ENCODE data around the gene SULT6B1. TPM values are rescaled to one million over a fixed set of nuclear protein-coding genes. Genes with fewer than 3 reads are reported as not detected.

Gene SULT6B1
- total RNA-seq, 4 donors from 2014 or later: not detected

DNA sequence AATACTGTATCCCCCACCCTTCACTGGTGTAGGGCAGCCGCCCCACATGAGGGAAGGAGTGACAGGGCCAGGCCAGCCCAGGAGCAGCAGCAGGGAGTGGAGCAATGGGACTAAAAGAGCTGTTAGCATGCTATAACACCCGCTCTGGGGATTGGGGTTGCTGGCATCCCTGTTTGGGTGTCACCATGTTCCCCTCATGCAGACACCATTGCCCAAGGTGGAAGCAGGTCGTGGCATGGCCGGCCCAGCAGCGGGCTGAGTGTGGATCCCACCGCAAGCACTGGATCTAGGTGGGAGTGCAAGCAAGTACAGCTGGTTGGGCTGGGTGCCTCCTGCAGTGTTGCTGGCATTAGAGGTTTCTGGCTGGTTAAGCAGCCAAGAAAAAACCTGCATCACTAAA, 3.3 kb upstream of the SULT6B1 start:
- no peaks in the 10 kb centered on the region for H3K9me3 ChIP-seq
- H3K4me3 ChIP-seq: no peak overlapping the region
- no peaks in the 10 kb centered on the region for H3K36me3 ChIP-seq
- TF ChIP-seq POLR2A (IDR thresholded peaks at IDR 0.05): no peak
- TF ChIP-seq, protein P1, sequence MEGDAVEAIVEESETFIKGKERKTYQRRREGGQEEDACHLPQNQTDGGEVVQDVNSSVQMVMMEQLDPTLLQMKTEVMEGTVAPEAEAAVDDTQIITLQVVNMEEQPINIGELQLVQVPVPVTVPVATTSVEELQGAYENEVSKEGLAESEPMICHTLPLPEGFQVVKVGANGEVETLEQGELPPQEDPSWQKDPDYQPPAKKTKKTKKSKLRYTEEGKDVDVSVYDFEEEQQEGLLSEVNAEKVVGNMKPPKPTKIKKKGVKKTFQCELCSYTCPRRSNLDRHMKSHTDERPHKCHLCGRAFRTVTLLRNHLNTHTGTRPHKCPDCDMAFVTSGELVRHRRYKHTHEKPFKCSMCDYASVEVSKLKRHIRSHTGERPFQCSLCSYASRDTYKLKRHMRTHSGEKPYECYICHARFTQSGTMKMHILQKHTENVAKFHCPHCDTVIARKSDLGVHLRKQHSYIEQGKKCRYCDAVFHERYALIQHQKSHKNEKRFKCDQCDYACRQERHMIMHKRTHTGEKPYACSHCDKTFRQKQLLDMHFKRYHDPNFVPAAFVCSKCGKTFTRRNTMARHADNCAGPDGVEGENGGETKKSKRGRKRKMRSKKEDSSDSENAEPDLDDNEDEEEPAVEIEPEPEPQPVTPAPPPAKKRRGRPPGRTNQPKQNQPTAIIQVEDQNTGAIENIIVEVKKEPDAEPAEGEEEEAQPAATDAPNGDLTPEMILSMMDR (IDR thresholded peaks at IDR 0.05): no peak
- TF ChIP-seq POLR2AphosphoS5 (IDR thresholded peaks at IDR 0.05): no peak
- TF ChIP-seq EP300 (IDR thresholded peaks at IDR 0.05): no peak
- DNase-seq (ENCODE audit: low spot score in 2 of 2): no peak
- peaks cover 20% of the 10 kb centered on the region for H3K4me1 ChIP-seq
- H3K27ac ChIP-seq: no peak overlapping the region
- 80% methylated on average over 4 of the region's 6 CpGs for WGBS
- no peaks in the 10 kb centered on the region for H3K27me3 ChIP-seq

DNA sequence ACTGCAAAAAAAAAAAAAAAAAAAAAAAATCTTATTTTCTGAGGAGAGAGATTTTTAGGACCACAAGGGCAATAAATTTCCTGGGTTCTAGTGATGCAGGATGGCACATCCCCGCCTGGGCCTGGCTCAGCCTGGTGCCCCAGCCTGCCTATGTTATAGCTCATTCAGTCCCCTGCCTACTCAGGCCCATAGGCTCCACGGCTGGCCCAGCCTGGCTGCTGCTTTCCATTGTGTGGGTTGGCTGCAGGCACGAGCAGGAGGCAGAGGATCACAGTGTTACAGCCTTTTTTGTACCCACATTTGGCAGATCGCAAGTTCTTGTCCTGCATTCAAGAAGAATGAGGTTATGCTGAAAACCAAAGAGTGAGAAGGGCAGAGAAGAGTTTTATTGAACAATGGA, 2.8 kb upstream of the SULT6B1 start:
- H3K27ac ChIP-seq: no peak overlapping the region
- 75% methylated on average over 4 of the region's 4 CpGs for WGBS
- TF ChIP-seq, protein P1 (IDR thresholded peaks at IDR 0.05): no peak
- TF ChIP-seq POLR2A (IDR thresholded peaks at IDR 0.05) (no peak), EP300 (IDR thresholded peaks at IDR 0.05) (no peak), POLR2AphosphoS5 (IDR thresholded peaks at IDR 0.05) (no peak)

DNA sequence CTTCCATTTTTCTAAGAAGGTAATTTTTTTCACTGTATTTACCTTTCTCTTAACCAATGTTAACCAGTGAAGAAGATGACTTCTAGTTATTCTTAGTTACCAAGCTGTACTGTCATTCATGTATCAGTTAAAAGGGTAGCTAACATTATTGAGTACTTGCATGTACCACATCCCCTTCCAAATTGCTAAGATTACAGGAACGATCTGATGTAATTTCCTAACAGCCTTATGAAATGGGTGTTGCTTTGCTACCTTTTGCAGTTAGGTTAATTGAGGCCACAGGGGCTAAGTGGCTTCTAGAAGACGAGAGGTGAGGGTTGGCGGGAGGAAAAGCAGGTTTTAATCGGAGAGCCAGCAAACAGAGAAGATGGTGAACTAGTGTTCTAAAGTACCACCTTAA, 1.8 kb upstream of the SULT6B1 start:
- no peak for DNase-seq (ENCODE audit: low spot score in 2 of 2)
- no peak overlapping the region for H3K27ac ChIP-seq
- WGBS: 72% methylated on average over 4 of the region's 4 CpGs
- no peaks in the 10 kb centered on the region for H3K36me3 ChIP-seq
- H3K9me3 ChIP-seq: no peaks in the 10 kb centered on the region
- peaks cover 14% of the 10 kb centered on the region for H3K4me1 ChIP-seq
- no peak overlapping the region for H3K4me3 ChIP-seq
- TF ChIP-seq POLR2AphosphoS5 (IDR thresholded peaks at IDR 0.05): no peak
- H3K27me3 ChIP-seq: no peaks in the 10 kb centered on the region

More for the DNA sequence above, 2.8 kb upstream of the SULT6B1 start:
- Histone ChIP-seq H3K4me1 (peaks cover 17% of the 10 kb centered on the region), H3K36me3 (no peaks in the 10 kb centered on the region), H3K4me3 (no peak overlapping the region), H3K9me3 (no peaks in the 10 kb centered on the region), H3K27me3 (no peaks in the 10 kb centered on the region)
- DNase-seq (ENCODE audit: low spot score in 2 of 2): no peak

DNA sequence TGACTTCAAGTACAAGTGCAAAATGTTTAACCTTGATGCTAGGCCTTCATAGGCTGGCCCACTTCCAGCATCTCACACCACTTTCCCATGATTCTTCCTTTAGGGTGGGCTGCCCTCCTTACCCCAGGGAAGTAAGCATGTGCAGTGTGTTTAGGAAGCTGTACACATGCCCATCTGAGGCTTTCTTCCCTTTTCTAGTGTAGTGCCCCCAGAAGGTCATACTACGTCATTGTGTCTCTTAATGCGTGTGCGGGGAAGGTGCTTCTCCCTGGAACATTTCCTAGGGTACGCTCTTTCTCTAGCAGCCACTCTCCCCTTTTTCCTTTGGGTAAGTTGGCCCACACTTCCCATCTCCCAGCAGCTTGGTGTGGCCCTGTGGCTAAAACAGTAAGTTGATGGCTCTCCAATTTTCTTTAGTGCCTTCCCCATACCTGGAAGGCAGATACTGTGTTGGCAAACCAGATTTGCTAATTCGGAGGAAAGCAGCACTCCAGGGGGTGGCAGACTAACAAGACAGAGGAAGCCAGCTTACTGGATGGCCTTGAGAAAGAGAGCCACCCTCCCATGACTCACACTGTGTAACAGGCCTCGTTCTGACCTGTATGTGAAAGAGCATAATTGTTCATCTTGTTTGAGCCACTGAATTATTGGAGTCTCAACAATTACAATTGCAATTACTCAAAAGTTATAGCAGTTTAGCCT, 1.1 kb upstream of the SULT6B1 start:
- no peaks in the 10 kb centered on the region for H3K27me3 ChIP-seq

DNA sequence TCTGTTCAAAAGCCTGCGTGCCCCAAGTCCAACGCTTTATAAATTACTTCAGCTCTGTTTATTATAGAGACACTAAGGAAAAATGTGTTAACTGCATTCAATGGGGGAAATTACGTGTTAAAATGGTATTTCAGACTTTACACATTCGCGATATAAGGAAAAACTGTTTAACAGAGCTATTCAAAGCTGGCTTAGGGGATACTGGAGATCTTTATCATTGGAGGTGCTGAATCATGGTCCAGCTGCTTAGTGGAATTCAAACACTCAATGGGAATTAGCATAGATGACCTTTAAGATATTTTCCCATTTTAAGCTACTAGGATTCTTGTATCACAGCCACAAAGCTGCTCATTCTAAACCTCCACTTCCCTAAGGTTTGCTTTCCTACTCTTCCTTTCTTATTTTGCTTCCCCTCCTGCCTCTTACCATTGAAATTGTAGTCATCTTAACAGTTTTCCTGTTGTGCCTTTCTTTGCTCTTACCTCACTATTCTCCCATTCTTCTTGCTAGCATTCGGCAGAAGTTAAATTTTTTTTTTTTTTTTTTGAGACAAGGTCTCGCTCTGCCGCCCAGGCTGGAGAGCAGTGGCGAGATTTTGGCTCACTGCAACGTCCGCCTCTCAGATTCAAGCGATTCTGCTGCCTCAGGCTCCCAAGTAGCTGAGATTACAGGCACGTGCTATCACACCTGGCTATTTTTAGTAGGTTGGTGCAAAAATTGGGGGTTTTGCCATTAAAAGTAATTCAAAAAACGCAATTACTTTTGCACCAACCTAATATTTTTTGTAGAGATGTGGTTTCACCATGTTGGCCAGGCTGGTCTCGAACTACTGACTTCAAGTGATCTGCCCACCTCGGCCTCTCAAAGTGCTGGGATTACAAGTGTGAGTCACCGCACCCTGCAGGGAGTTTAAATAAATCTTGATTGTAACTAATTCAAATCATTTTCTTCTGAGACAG, 6.5 kb downstream of the SULT6B1 start:
- no peaks in the 10 kb centered on the region for H3K4me1 ChIP-seq
- H3K27ac ChIP-seq: no peak overlapping the region
- no peaks in the 10 kb centered on the region for H3K27me3 ChIP-seq
- no peak for DNase-seq (ENCODE audit: low spot score in 2 of 2)
- no peaks in the 10 kb centered on the region for H3K36me3 ChIP-seq
- H3K9me3 ChIP-seq: no peaks in the 10 kb centered on the region
- no peak overlapping the region for H3K4me3 ChIP-seq
- TF ChIP-seq, protein P1 (IDR thresholded peaks at IDR 0.05): no peak
- TF ChIP-seq POLR2A (IDR thresholded peaks at IDR 0.05) (no peak), EP300 (IDR thresholded peaks at IDR 0.05) (no peak), POLR2AphosphoS5 (IDR thresholded peaks at IDR 0.05) (no peak)
- 78% methylated on average over 17 of the region's 17 CpGs for WGBS

More for the DNA sequence above, 1.1 kb upstream of the SULT6B1 start:
- H3K9me3 ChIP-seq: no peaks in the 10 kb centered on the region
- H3K4me3 ChIP-seq: no peak overlapping the region
- H3K27ac ChIP-seq: no peak overlapping the region
- 56% methylated on average over 6 of the region's 6 CpGs for WGBS
- H3K36me3 ChIP-seq: no peaks in the 10 kb centered on the region
- TF ChIP-seq EP300 (IDR thresholded peaks at IDR 0.05) (no peak), POLR2A (IDR thresholded peaks at IDR 0.05) (no peak), POLR2AphosphoS5 (IDR thresholded peaks at IDR 0.05) (no peak)
- TF ChIP-seq, protein P1 (IDR thresholded peaks at IDR 0.05): no peak
- no peak for DNase-seq (ENCODE audit: low spot score in 2 of 2)
- H3K4me1 ChIP-seq: peaks cover 14% of the 10 kb centered on the region
